Myocyte (in vitro differentiated cells): Measurements from ENCODE around the gene CRYGC. TPM values are rescaled to one million over a fixed set of nuclear protein-coding genes. Genes with fewer than 3 reads are reported as not detected.

Experiments used
- DNase-seq: peaks from one replicate; pipeline ENCODE4 v3.0.0-alpha.2; 2012; ENCODE audit warnings: low read depth
- polyA plus RNA-seq: library from polyadenylated mRNA; unstranded; fragments of >200 nt; gene quantifications from one replicate; pipeline ENCODE4 v1.2.1, GENCODE V29; 2012; ENCODE audit warnings: missing spikeins
- total RNA-seq: library from RNA; depleted of rRNA; stranded (reverse); fragments of >200 nt; gene quantifications from 2 replicates; pipeline ENCODE4 v1.2.3, GENCODE V29; 2014

CRYGC gene, protein sequence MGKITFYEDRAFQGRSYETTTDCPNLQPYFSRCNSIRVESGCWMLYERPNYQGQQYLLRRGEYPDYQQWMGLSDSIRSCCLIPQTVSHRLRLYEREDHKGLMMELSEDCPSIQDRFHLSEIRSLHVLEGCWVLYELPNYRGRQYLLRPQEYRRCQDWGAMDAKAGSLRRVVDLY
- not detected in 2 replicates for total RNA-seq
- not detected for polyA plus RNA-seq

DNA sequence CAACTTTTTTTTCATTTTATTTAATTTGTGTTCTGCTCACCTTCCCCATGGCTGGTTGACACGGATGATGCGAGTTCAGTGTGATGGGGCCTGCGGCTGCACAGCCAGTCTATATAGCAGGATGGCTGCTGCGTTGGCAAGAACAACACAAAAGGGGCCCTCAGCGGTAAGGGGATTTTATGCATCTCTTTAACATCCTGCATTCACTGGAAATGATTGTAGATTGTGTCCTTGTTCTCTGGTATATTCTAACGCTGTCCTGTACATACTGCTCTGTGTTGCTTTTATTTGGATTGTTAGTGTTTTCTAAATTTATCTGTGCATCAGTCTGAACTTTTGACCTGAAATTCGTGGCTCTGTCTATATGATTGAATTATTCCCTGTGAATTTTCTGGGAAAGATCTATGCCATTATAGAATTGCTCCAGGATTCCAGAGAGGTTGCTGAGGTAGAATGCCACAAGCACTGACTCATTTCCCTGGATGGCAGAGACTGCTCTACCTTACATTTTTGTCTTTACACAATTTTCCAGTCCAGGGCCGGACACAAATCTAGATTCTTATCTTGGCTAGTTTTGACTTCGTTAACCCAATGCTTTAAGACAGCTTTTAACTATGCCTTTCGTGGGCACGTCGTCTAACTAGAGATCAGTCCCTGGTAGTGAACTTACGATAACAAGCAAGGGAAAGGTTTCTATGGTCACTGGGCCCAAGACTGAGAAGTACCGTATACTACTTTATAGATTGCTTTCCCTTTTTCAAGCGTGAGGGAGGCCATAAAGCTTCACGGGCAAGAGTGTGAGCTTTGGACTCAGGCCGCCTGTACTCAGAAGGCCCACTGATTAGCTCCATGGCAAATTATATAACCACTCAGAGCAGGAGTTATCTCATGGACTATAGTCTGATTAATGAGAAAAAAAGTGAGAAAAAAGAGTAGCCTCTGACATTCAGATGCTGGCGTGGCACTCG lies at the start of gene CRYGC:
Gene CRYGC (minus strand): TSS at position 85 of the 968 bp plus-strand sequence. CDS start 36 bp downstream, at position 49.
- DNase-seq = no peak

DNA sequence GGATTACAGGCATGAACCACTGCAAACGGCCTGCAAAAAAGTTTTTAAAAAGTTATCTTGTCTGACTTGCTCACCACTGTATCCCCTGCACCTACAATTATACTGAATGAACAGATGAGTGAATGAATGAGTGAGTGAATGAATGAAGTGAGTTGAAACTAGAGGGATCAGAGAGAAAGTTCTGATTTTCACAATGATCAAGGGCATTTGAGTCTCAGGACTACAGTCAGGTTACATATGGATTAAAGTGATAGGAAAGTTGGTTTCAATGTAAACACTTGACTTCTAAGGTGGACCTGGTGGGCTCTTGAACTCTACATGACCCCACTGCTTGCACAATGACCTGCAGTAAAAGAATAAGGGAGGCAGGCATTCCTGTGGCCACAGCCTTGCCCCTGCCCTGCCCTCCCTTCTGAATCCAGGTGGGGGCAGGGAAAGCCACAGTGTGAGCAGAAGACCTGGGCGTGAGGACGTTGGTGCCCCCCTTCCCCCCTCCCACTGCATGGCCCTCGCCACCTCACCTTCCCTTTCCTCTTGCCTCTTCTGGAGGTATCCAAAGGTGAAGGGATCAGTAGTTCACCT lies 49.5 kb upstream of the CRYGC start:
- no peak for DNase-seq

DNA sequence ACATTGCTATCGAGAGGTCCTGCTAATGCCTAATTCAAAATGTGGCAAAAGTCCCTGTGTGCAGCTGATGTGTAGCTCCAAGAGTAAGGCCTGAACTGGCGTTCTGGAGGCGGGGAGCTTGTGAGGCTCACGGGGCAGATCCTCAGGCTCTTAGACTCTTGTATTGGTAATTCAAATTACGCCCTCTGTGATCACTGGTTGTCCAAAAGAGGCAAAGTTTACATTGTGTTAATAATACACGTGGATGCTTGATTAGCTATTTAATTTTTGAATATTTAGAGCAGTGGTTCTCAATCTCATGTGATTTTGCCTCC lies 46.2 kb upstream of the CRYGC start:
- no peak for DNase-seq

DNA sequence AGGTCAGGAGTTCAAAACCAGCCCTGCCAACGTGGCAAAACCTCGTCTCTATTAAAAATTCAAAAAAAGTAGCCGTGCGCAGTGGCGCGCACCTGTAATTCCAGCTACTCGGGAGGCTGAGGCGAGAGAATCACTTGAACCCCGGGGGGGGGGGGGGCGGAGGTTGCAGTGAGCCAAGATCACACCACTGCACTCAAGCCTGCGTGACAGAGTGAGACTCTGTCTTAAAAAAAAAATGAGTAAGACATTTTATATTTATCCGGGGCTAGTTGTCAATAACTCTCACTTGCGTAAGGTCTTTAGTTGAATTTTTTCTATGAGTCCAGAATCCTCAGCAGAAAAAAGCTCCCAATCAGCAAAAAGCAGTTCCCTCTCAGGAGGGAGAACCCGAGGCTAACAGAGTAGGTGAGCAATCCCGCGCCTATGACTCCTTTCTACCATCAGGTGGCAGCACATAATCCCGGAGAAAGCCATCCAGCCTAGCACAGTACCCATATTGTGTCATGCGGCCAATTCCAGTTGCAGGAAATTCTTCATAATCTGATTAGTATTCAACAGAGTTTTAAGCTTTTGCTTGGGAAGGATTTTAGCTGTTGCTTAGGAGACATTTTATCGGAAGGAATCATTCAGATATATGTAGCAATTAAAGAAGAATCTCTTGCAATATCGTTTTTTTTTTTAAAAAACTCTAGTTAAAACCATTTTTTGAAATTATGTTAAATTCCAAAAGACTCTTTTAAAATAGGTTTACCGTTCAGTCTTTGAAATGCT lies 45.6 kb upstream of the CRYGC start:
- peak; percentile 80 for DNase-seq

- no peak for DNase-seq
Measured at GRCh38 chr2:208174144-208174543, 44.5 kb upstream of the CRYGC start.

DNA sequence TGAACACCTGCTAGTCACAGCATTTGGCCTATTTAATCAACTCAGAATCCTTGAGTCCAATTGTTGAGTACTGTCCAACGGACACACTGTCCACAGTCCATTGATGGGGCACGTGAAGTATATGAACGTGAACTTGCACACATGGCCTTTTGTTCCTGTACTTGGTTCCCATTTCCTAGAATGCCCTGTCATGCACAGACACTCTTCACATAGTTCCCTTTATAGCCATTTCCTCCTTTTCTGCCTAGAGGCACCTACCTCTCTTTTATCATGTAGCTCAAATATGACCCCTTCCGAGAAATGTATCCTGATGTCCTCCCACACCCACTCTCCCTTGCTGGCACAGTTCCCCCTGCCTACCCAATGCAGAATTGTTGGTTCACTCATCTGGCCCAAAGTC lies 42.5 kb upstream of the CRYGC start:
- DNase-seq = no peak

DNA sequence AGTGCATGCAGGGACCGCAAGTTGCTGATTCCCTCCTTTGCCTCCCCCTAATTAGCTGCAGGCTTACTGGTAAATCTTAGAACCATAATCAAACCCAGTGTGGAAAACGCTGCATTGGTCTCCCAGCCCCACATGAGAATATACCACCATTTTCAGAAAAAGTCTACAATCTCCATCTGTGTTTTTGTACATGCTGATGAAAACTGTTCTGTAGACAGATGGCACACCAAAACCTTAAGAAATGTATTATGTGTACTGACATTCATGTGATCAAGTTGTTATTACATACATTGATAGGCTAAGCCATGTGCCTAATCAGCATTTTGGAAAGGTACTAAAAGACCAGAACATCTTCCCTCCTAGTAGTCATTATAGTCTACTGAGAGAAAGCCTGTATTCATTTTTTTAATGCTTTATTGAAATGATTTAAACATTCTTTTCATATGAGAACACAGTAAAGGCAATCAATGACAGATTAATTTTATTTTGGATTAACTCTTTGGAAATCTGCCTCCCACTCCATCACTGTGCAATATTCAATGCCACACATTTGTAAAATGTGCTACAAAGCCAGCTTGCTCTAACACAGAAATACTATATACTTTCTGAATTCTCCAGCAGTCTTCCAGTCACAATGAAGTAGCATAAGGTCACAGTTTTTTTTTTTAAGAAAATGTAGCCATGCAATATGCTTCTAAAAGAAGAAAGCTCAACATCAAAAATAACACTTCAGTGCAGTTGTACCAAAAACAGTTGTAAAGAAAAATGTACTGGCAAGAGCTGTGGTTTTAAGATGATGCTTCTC lies 35.5 kb upstream of the CRYGC start:
- DNase-seq = no peak

DNA sequence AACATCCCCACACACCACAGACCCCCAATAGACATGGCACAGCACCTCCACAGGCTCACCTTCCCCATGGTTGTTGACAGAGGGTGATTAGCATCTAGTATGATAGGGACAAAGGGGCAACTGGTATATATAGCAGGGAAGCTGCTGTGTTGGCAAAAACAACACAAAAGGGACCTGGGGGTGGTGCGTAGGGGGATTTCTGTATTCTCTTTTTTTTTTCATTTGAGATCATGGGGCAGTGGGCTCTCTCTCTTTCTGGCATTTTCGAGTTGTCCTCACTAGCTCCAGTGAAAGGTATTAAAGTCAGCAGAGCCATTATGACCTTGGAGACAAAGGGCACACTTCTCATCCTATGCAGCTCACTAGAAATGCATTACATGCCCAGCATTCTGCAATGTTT lies 33.9 kb upstream of the CRYGC start, which contains the start of gene CRYGA:
Gene CRYGA (minus strand): TSS at position 101 of the 400 bp plus-strand sequence. CDS start 33 bp downstream, at position 68.
- DNase-seq = no peak

DNA sequence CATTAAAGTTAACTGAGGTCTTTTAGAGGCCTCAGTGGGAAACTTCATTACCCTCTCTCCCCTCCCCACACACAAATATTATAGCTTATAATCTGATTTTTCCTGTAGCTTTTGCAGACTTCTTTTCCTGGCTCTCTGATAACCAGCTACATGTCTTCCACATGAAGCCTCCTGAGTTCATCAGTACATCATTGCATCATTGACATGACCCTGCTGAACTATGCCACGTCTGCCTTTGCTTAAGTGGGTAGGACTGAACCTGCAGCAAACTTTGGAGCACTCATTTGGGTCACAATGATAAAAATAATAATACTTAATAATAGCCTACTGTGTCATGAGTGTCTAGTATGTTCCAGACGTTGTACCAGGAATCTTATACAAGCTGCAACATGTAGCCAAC lies 26.8 kb upstream of the CRYGC start:
- no peak for DNase-seq

DNA sequence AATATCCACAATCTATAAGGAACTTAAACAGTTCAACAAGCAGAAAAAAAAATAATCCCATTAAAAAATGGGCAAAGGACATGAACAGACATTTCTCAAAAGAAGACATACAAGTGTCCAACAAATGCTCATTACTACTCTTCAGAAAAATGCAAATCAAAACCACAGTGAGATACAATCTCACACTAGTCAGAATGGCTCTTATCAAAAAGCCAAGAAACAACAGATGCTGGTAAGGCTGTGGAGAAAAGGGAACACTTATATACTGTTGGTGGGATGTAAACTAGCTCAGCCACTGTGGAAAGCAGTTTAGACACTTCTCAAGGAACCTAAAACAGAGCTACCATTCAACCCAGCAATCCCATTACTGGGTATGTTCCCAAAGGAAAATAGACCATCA lies 23.5 kb upstream of the CRYGC start:
- no peak for DNase-seq

DNA sequence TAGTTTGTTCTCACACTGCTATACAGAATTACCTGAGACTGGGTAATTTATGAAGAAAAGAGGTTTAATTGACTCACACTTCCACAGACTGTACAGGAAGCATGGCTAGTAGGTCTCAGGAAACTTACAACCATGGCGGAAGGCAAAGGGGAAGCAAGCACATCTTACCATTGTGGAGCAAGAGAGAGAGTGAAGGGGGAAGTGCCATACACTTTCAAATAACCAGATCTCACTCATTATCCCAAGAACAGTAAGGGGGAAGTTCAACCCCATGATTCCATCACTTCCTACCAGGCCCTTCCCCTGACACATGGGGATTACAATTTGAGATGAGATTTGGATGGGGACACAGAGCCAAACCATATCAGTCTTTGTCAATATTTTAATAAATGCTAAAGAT lies 21.3 kb upstream of the CRYGC start:
- no peak for DNase-seq

DNA sequence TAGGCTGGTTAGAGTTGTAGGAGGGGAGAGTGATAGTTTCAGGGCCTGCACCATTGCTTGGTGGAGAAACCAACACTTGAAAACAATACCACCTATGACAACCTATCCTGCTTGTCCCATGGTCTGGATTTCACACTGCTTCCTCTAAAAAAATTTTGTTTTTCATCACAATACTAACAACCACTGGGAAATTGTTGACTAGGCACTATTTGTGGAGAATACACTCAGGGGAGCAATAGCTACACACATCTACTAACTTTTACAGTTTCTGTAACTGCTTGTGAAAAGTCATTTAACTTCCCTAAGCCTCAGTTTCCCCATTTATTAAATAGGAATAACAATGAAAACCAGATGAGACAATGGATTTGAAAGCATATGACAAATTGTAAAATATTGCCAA lies 20.5 kb upstream of the CRYGC start:
- DNase-seq = no peak

- no peak for DNase-seq
Measured at GRCh38 chr2:208148803-208149202, 19.2 kb upstream of the CRYGC start.

DNA sequence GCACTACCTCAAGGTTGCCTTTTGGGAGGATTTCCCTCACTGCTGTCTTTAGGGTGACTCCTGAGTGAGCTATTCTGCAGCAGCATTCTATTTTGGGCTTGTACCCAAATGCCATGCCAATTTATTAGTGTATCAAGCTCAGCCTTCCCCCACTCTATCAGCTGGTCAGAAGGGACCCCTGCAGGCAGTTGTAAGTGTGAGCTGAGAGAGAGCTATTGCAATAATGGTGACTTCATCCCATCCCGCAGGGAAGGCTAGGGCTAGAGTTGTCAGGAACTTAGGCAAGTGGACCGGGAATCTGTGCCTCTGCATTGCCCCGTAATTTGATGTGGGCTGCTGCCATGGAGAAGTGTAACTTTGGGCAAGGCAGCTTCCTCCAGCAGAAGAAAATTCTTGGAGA lies 18.1 kb upstream of the CRYGC start:
- no peak for DNase-seq

DNA sequence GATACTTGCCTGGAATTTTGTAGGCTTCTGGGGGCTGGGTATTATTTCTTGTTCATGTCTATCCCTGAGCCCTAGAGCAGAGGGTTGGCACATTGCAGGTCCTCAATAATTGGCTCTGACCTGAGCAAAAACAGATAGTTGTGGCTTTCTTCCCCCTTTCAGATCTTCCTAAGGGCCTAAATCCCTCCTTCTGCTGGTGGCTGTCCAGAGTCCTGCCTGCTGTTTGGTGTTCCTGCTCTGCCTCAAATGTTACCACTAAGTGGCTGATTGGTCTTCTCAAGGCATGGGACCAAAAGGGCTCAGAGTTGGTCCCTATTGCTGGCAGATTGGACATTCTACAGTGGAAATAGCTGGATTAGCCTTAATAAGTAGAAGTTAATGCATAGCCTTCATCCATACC lies 17.4 kb upstream of the CRYGC start:
- no peak for DNase-seq

GRCh38 chr2:208146006-208146405 lies 16.4 kb upstream of the CRYGC start, which contains the start of gene CRYGB:
TSS of gene CRYGB (minus strand) at chr2:208146158. CDS start at chr2:208146120, 38 bp downstream.
- no peak for DNase-seq

- no peak for DNase-seq
Measured at GRCh38 chr2:208142925-208143799, 13.5 kb upstream of the CRYGC start.

- DNase-seq = peak; percentile 26
Measured at GRCh38 chr2:208142240-208142924, 12.8 kb upstream of the CRYGC start.

DNA sequence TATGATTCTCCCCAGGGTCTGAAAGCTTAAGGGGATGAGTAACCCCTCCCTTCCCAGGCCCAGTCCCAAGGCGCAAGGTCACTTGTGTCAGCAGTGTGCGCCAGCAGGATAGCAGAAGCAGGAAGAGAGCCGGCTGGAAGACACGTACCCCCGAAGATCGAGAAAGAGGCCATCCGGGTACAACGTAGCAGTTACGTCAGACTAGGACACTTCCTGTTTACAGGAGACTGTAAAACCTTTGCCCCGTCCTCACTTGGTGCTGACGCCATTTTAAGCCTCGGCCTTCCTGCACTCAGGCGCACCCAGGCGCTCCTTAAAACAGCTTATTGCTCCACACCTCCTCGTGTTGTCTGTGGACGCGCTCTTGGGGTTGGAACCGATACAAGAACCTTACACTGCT lies 9.8 kb upstream of the CRYGC start:
- no peak for DNase-seq
